Measurements from ENCODE around the gene PLEKHB1.

The PLEKHB1 gene

GRCh38 chr11:73645972-73646631 is at the start of gene PLEKHB1:
PLEKHB1 (plus strand) TSS chr11:73646581; CDS start chr11:73646609, 28 bp downstream.
- DNase-seq, result no peak

- DNase-seq, result no peak
Measured at GRCh38 chr11:73597336-73597955, 48.9 kb upstream of the PLEKHB1 start.

- peak; percentile 92 to 93 for DNase-seq
Measured at GRCh38 chr11:73597956-73598718, 48.2 kb upstream of the PLEKHB1 start, which contains the start of gene FAM168A. FAM168A (minus strand) TSS chr11:73598112; CDS start chr11:73468474, 129,638 bp downstream.

- DNase-seq, result no peak
Measured at GRCh38 chr11:73598719-73599379, 47.5 kb upstream of the PLEKHB1 start.

- DNase-seq, result no peak
Measured at GRCh38 chr11:73612601-73613140, 33.7 kb upstream of the PLEKHB1 start.

GRCh38 chr11:73614591-73614990 is 31.8 kb upstream of the PLEKHB1 start:
- no peak for DNase-seq

GRCh38 chr11:73622926-73623593 is 23.3 kb upstream of the PLEKHB1 start:
- no peak for DNase-seq

- DNase-seq, result no peak
Measured at GRCh38 chr11:73623686-73624085, 22.7 kb upstream of the PLEKHB1 start.

- DNase-seq, result peak; percentile 59 to 64
Measured at GRCh38 chr11:73625696-73626318, 20.6 kb upstream of the PLEKHB1 start.

GRCh38 chr11:73629907-73630306 is 16.5 kb upstream of the PLEKHB1 start:
- DNase-seq, result no peak

- no peak for DNase-seq
Measured at GRCh38 chr11:73632996-73633395, 13.4 kb upstream of the PLEKHB1 start.

- no peak for DNase-seq
Measured at GRCh38 chr11:73633999-73634398, 12.4 kb upstream of the PLEKHB1 start.

- no peak for DNase-seq
Measured at GRCh38 chr11:73635721-73636120, 10.7 kb upstream of the PLEKHB1 start.

GRCh38 chr11:73636249-73636648 is 10.1 kb upstream of the PLEKHB1 start:
- no peak for DNase-seq

GRCh38 chr11:73637012-73637411 is 9.4 kb upstream of the PLEKHB1 start:
- no peak for DNase-seq

GRCh38 chr11:73640592-73640991 is 5.8 kb upstream of the PLEKHB1 start:
- no peak for DNase-seq

GRCh38 chr11:73641668-73642067 is 4.7 kb upstream of the PLEKHB1 start:
- no peak for DNase-seq

GRCh38 chr11:73645121-73645969 is 1.0 kb upstream of the PLEKHB1 start:
- no peak for DNase-seq

GRCh38 chr11:73647459-73648100 is 1.2 kb downstream of the PLEKHB1 start:
- peak; percentile 88 to 92 for DNase-seq

- DNase-seq, result no peak
Measured at GRCh38 chr11:73648121-73648520, 1.7 kb downstream of the PLEKHB1 start.
